Measurements from ENCODE around the gene CCDC92B. TPM values are rescaled to one million over a fixed set of nuclear protein-coding genes. Genes with fewer than 3 reads are reported as not detected.
A peak's percentile ranks its signal among the peaks of the same experiment; 100 is the strongest.

CCDC92B gene
- total RNA-seq, 1 donor from 2014 or later = 0.17 TPM

GRCh38 chr17:2721603-2722002, 27.8 kb downstream of the CCDC92B start:
- no peaks in the 10 kb centered on the region for H3K36me3 Mint-ChIP-seq
- Histone ChIP-seq H3F3A (ENCODE audit: low read depth) (peaks cover 35% of the 10 kb centered on the region), H3K36me3 (no peaks in the 10 kb centered on the region), H3K4me3 (no peak overlapping the region), H2AFZ (replicated peaks) (no peak overlapping the region), H3K9me3 (ENCODE audit: low read depth) (no peaks in the 10 kb centered on the region), H3K27ac (no peak overlapping the region), H3K4me1 (peaks cover 7% of the 10 kb centered on the region), H3K9ac (no peak overlapping the region), H3K4me2 (no peak overlapping the region), H3K27me3 (peaks cover 29% of the 10 kb centered on the region), H3K79me2 (ENCODE audit: low read depth) (no peaks in the 10 kb centered on the region), H4K20me1 (ENCODE audit: low read depth) (peaks cover 5% of the 10 kb centered on the region)
- H3K4me3 Mint-ChIP-seq = no peak overlapping the region
- H3K27ac Mint-ChIP-seq = no peak overlapping the region
- H3K27me3 Mint-ChIP-seq (ENCODE audit: insufficient read depth, low read depth) = peaks cover 21% of the 10 kb centered on the region
- H3K4me1 Mint-ChIP-seq = no peaks in the 10 kb centered on the region
- no peak for DNase-seq (ENCODE audit: low spot score)
- TF ChIP-seq EZH2 (IDR thresholded peaks at IDR 0.05) = no peak
- no peak for TF ChIP-seq EZH2phosphoT487 (IDR thresholded peaks at IDR 0.05)
- TF ChIP-seq CTCF (IDR thresholded peaks at IDR 0.05) = no peak
- no peaks in the 10 kb centered on the region for H3K9me3 Mint-ChIP-seq

DNA sequence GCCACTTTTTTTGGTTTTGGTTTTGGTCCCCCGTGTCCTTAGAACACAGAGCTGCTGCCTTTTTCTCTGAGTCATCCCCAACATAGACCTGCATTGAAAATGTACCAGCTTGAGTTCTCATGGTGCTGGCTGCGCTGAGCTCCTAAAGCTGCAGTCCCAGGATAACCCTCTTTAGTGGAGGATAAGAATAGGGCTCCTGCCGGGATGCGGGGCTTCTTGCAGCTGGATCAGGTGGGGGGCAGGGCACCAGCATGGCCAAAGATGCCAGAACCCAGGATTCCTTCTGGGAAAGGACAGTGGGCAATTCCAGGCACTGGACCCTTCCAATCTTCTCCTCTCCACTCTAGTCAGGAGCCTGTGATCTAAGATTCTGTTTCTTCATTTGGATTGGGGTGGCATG, 29.6 kb downstream of the CCDC92B start:
- H3K4me2 ChIP-seq = peak overlapping the region; percentile 57
- DNase-seq (ENCODE audit: low spot score) = peak; percentile 46
- Mint-ChIP-seq H3K9me3 (no peaks in the 10 kb centered on the region), H3K36me3 (no peaks in the 10 kb centered on the region), H3K4me1 (no peaks in the 10 kb centered on the region), H3K4me3 (no peak overlapping the region), H3K27ac (no peak overlapping the region), H3K27me3 (ENCODE audit: insufficient read depth, low read depth) (peaks cover 10% of the 10 kb centered on the region)
- peaks cover 26% of the 10 kb centered on the region for H3F3A ChIP-seq (ENCODE audit: low read depth)
- H3K9ac ChIP-seq = no peak overlapping the region
- no peaks in the 10 kb centered on the region for H4K20me1 ChIP-seq (ENCODE audit: low read depth)
- H3K4me3 ChIP-seq = no peak overlapping the region
- no peaks in the 10 kb centered on the region for H3K36me3 ChIP-seq
- no peaks in the 10 kb centered on the region for H3K79me2 ChIP-seq (ENCODE audit: low read depth)
- H3K27me3 ChIP-seq = peaks cover 18% of the 10 kb centered on the region
- no peak overlapping the region for H3K27ac ChIP-seq
- no peaks in the 10 kb centered on the region for H3K9me3 ChIP-seq (ENCODE audit: low read depth)
- TF ChIP-seq EZH2 (IDR thresholded peaks at IDR 0.05) (no peak), CTCF (IDR thresholded peaks at IDR 0.05) (no peak), EZH2phosphoT487 (IDR thresholded peaks at IDR 0.05) (no peak)
- no peak overlapping the region for H2AFZ ChIP-seq (replicated peaks)
- H3K4me1 ChIP-seq = peaks cover 7% of the 10 kb centered on the region

- DNase-seq (ENCODE audit: low spot score) = no peak
- Histone ChIP-seq H3K36me3 (no peaks in the 10 kb centered on the region), H3K27me3 (peaks cover 5% of the 10 kb centered on the region), H3K9me3 (ENCODE audit: low read depth) (no peaks in the 10 kb centered on the region), H3K79me2 (ENCODE audit: low read depth) (no peaks in the 10 kb centered on the region), H3K4me2 (no peak overlapping the region), H3K27ac (no peak overlapping the region), H3K9ac (no peak overlapping the region), H4K20me1 (ENCODE audit: low read depth) (no peaks in the 10 kb centered on the region), H2AFZ (replicated peaks) (no peak overlapping the region), H3K4me1 (peaks cover 7% of the 10 kb centered on the region), H3F3A (ENCODE audit: low read depth) (peaks cover 15% of the 10 kb centered on the region), H3K4me3 (no peak overlapping the region)
- TF ChIP-seq EZH2phosphoT487 (IDR thresholded peaks at IDR 0.05) (no peak), CTCF (IDR thresholded peaks at IDR 0.05) (no peak), EZH2 (IDR thresholded peaks at IDR 0.05) (no peak)
- Mint-ChIP-seq H3K27ac (no peak overlapping the region), H3K4me1 (no peaks in the 10 kb centered on the region), H3K4me3 (no peak overlapping the region), H3K36me3 (no peaks in the 10 kb centered on the region), H3K9me3 (no peaks in the 10 kb centered on the region), H3K27me3 (ENCODE audit: insufficient read depth, low read depth) (peaks cover 8% of the 10 kb centered on the region)
Observed at GRCh38 chr17:2718150-2718938, 31.1 kb downstream of the CCDC92B start.

Data from neural progenitor cell (in vitro differentiated cells).